OCI-LY1 (cell line): ENCODE results near the gene SPOP.
"Not testable (repeated sequence)": the region's sequence is repeated elsewhere in the genome, so short reads cannot be mapped to it uniquely, and the experiment has no call there.

Experiments used
- H2AFZ ChIP-seq: fragments of 200-600 bp; sonication (generic), shearing (Covaris generic); 2 replicates; pipeline ENCODE4 v1.6.0; 2014; ENCODE audit warnings: antibody characterized with exemption, mild to moderate bottlenecking, low read length
- H3F3A ChIP-seq: fragments of 200-600 bp; sonication (generic), shearing (Covaris generic); 2 replicates; pipeline ENCODE4 v1.6.0; 2014; ENCODE audit warnings: mild to moderate bottlenecking, antibody characterized with exemption, low read length, moderate library complexity; ENCODE audit not compliant: insufficient read depth
- H3K27ac ChIP-seq: fragments of 200-600 bp; sonication (generic); 2 replicates; pipeline ENCODE4 v1.5.1; 2014; ENCODE audit warnings: low read length, mixed run types, mild to moderate bottlenecking, low read depth; ENCODE audit not compliant: poor library complexity, severe bottlenecking
- H3K27me3 ChIP-seq: fragments of 200-600 bp; sonication (generic); 2 replicates; pipeline ENCODE4 v1.6.0; 2014; ENCODE audit warnings: antibody characterized with exemption, mild to moderate bottlenecking, low read length, moderate library complexity; ENCODE audit not compliant: insufficient read depth
- H3K36me3 ChIP-seq: fragments of 200-600 bp; sonication (generic); 2 replicates; pipeline ENCODE4 v1.6.1; 2014; ENCODE audit warnings: mild to moderate bottlenecking, antibody characterized with exemption, low read length, moderate library complexity, mixed read lengths; ENCODE audit not compliant: insufficient read depth
- H3K4me1 ChIP-seq: fragments of 200-600 bp; sonication (generic); 2 replicates; pipeline ENCODE4 v1.5.1; 2014; ENCODE audit warnings: mild to moderate bottlenecking, low read length, moderate library complexity; ENCODE audit not compliant: insufficient read depth, severe bottlenecking
- H3K4me2 ChIP-seq: fragments of 200-600 bp; sonication (generic), shearing (Covaris generic); 2 replicates; pipeline ENCODE4 v1.6.1; 2014; ENCODE audit warnings: low read length
- H3K4me3 ChIP-seq: fragments of 200-600 bp; sonication (generic); 2 replicates; pipeline ENCODE4 v1.5.1; 2014; ENCODE audit warnings: low read length, low read depth, mild to moderate bottlenecking, mixed read lengths; ENCODE audit not compliant: poor library complexity, severe bottlenecking
- H3K79me2 ChIP-seq: fragments of 200-600 bp; shearing (Covaris generic); 2 replicates; pipeline ENCODE4 v1.6.1; 2016; ENCODE audit warnings: mixed run types, low read length, mixed read lengths; ENCODE audit not compliant: insufficient read depth
- H3K9ac ChIP-seq: fragments of 200-600 bp; sonication (generic), shearing (Covaris generic); 2 replicates; pipeline ENCODE4 v1.6.1; 2014; ENCODE audit warnings: mild to moderate bottlenecking, low read length, mixed read lengths
- H3K9me2 ChIP-seq: fragments of 200-600 bp; sonication (generic), shearing (Covaris generic); 2 replicates; pipeline ENCODE4 v1.6.1; 2014; ENCODE audit warnings: low read depth, mild to moderate bottlenecking, low read length, mixed read lengths
- H3K9me3 ChIP-seq: fragments of 200-600 bp; shearing (Covaris generic); 2 replicates; pipeline ENCODE4 v1.6.1; 2014; ENCODE audit warnings: low read length, mixed read lengths
- H4K20me1 ChIP-seq: fragments of 200-600 bp; sonication (generic), shearing (Covaris generic); 2 replicates; pipeline ENCODE4 v1.6.0; 2016; ENCODE audit warnings: mild to moderate bottlenecking, low read length; ENCODE audit not compliant: insufficient read depth
- EZH2 ChIP-seq: fragments of 200-600 bp; sonication (generic), shearing (Covaris generic); IDR thresholded peaks from 2 replicates; pipeline ENCODE4 v1.8.0; 2017; ENCODE audit warnings: borderline replicate concordance, mixed run types, mild to moderate bottlenecking, antibody characterized with exemption, low read length, moderate library complexity, mixed read lengths
- TF ChIP-seq, protein P1 (sequence below): fragments of 200-600 bp; sonication (generic), shearing (Covaris generic); IDR thresholded peaks from 2 replicates; pipeline ENCODE4 v1.5.1; 2017; ENCODE audit warnings: mild to moderate bottlenecking, antibody characterized with exemption, low read length, moderate library complexity, mixed read lengths

Gene SPOP

GRCh38 chr17:49656247-49656646 lies 21.6 kb downstream of the SPOP start:
- H3K4me3 ChIP-seq, result no peak overlapping the region
- peaks cover 4% of the 10 kb centered on the region; the same call in 1 of the 2 replicates for H3K36me3 ChIP-seq
- H2AFZ ChIP-seq, result no peak overlapping the region
- no peak overlapping the region for H3K9ac ChIP-seq
- H3K27me3 ChIP-seq, result no peaks in the 10 kb centered on the region
- no peaks in the 10 kb centered on the region for H3K9me3 ChIP-seq
- TF ChIP-seq EZH2, result no peak
- TF ChIP-seq, protein P1, sequence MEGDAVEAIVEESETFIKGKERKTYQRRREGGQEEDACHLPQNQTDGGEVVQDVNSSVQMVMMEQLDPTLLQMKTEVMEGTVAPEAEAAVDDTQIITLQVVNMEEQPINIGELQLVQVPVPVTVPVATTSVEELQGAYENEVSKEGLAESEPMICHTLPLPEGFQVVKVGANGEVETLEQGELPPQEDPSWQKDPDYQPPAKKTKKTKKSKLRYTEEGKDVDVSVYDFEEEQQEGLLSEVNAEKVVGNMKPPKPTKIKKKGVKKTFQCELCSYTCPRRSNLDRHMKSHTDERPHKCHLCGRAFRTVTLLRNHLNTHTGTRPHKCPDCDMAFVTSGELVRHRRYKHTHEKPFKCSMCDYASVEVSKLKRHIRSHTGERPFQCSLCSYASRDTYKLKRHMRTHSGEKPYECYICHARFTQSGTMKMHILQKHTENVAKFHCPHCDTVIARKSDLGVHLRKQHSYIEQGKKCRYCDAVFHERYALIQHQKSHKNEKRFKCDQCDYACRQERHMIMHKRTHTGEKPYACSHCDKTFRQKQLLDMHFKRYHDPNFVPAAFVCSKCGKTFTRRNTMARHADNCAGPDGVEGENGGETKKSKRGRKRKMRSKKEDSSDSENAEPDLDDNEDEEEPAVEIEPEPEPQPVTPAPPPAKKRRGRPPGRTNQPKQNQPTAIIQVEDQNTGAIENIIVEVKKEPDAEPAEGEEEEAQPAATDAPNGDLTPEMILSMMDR, result no peak
- H3K4me1 ChIP-seq, result peaks cover under 1% of the 10 kb centered on the region
- H3K4me2 ChIP-seq, result no peak overlapping the region
- no peaks in the 10 kb centered on the region for H3K9me2 ChIP-seq
- no peaks in the 10 kb centered on the region for H3F3A ChIP-seq
- no peak overlapping the region for H3K27ac ChIP-seq
- H4K20me1 ChIP-seq, result no peaks in the 10 kb centered on the region
- H3K79me2 ChIP-seq, result peaks cover 49% of the 10 kb centered on the region

- Histone ChIP-seq H3K4me3 (no peak overlapping the region), H3K27ac (no peak overlapping the region), H4K20me1 (no peaks in the 10 kb centered on the region), H3K9ac (no peak overlapping the region), H3K36me3 (peaks cover 2% of the 10 kb centered on the region), H3K4me2 (no peak overlapping the region), H3K4me1 (peaks cover 5% of the 10 kb centered on the region), H3K27me3 (no peaks in the 10 kb centered on the region), H3K79me2 (peaks cover 30% of the 10 kb centered on the region), H3K9me2 (no peaks in the 10 kb centered on the region), H2AFZ (no peak overlapping the region), H3F3A (no peaks in the 10 kb centered on the region), H3K9me3 (no peaks in the 10 kb centered on the region)
- no peak for TF ChIP-seq EZH2
- TF ChIP-seq, protein P1, result no peak
Observed at GRCh38 chr17:49647256-49647585, 30.7 kb downstream of the SPOP start.

DNA sequence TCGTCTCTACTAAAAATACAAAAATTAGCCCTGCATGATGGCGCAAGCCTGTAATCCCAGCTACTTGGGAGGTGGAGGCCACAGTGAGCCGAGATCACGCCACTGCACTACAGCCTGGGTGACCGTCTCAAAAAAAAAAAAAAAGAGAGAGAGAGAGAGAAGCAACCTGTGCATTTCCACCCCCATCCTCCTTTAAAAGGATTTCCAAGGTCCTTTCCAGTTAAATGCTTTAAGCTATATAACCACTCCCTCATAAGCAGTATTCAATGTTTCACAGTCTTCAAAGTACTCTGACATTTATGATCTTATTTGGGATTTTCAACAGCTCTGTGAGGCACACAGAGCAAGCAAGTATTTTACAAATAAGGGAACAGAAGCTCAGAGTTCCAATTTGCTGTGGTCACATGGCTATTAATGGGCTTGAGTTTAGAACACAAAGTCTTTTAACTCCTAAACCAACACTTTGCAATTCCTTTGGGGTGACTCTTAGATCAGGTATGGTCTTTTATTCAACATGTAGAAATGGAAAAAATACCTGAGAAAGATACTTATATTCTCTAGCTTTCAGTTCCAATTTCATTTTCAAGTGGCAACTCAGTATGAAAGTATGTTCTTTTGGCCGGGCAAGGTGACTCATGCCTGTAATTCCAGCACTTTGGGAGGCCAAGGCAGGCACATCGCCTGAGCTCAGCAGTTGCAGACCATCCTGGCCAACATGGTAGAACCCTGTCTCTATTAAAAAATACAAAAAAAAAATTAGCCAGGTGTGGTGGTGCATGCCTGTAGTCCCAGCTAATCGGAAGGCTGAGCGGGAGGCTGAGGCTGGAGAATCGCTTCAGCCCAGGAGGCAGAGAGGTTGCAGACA lies 31.3 kb downstream of the SPOP start:
- no peaks in the 10 kb centered on the region for H3K9me3 ChIP-seq
- no peaks in the 10 kb centered on the region for H3K9me2 ChIP-seq
- no peak for TF ChIP-seq EZH2
- TF ChIP-seq, protein P1, result no peak
- no peak overlapping the region for H3K4me3 ChIP-seq
- H3K36me3 ChIP-seq, result peaks cover 2% of the 10 kb centered on the region
- H3F3A ChIP-seq, result no peaks in the 10 kb centered on the region
- peaks cover 25% of the 10 kb centered on the region for H3K79me2 ChIP-seq
- H3K27me3 ChIP-seq, result no peaks in the 10 kb centered on the region
- H4K20me1 ChIP-seq, result no peaks in the 10 kb centered on the region
- no peak overlapping the region for H3K27ac ChIP-seq
- H3K4me1 ChIP-seq, result peaks cover 5% of the 10 kb centered on the region
- H3K9ac ChIP-seq, result no peak overlapping the region
- H3K4me2 ChIP-seq, result no peak overlapping the region
- no peak overlapping the region for H2AFZ ChIP-seq

DNA sequence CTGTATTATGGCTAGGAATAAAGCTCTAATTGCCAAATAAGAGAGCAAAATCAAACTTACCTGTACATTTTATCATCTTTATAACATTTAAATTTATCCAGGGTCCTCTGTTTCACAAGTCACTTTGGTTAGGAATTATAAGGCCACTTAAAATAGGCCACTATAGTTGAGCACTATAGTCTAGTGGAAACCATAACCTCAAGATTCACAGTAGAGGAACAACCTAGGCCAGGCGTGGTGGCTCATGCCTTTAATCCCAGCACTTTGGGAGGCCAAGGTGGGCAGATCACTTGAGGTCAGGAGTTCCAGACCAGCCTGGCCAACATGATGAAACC lies 31.9 kb downstream of the SPOP start:
- H3K9me2 ChIP-seq, H3F3A ChIP-seq, H3K4me1 ChIP-seq, H3K36me3 ChIP-seq, H4K20me1 ChIP-seq, H3K27me3 ChIP-seq, H3K9ac ChIP-seq, H3K27ac ChIP-seq, H3K9me3 ChIP-seq, H2AFZ ChIP-seq, H3K4me2 ChIP-seq, H3K4me3 ChIP-seq: not testable (repeated sequence)
- peaks cover 20% of the 10 kb centered on the region for H3K79me2 ChIP-seq
